ENCODE measurements around the gene TMEFF2.
"Not testable (repeated sequence)": the region's sequence is repeated elsewhere in the genome, so short reads cannot be mapped to it uniquely, and the experiment has no call there.

TMEFF2 gene

GRCh38 chr2:192126912-192127311, 67.8 kb downstream of the TMEFF2 start:
- DNase-seq: no peak

DNA sequence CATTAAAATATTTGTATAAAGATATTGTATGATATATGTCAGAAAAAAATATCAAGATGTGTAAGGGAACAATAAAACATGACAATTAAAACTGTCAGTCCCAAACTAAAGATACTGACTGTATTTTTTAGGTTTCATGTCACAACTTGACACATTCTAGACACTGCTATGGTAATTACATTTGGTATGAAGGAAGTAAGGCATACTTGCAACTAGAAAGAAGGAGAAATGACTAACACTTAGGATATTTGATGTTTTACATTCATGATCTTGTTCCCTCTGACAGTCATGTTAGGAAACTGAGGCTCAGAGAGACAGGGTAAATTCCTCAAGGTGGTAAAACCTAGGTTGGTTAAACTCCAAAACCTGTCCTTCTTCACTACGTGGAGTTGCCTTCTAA, 68.3 kb downstream of the TMEFF2 start:
- DNase-seq: no peak

DNA sequence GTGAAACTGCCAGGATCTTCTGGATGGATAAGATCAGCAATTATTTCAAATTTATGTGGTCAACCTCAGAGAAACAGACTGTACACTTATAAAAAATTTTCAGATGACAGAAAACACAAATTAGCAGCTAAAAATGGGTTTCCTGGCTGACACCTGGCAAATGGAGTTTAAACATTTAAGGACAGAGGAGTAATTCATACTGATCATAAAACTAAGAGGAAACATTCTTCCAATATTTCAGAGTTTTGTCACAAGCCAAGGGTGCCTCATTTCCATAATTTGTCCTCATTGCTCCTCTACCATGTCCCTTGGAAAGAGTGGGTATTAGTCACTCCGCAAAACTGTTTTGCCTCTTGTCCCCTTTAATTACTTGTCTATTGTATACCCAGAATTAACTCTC, 70.2 kb downstream of the TMEFF2 start:
- DNase-seq: no peak

GRCh38 chr2:192123847-192124246, 70.9 kb downstream of the TMEFF2 start:
- DNase-seq: no peak

GRCh38 chr2:192122946-192123345, 71.8 kb downstream of the TMEFF2 start:
- DNase-seq: no peak

- no peak for DNase-seq
Measured at GRCh38 chr2:192122141-192122540, 72.6 kb downstream of the TMEFF2 start.

- DNase-seq: no peak
Measured at GRCh38 chr2:192119536-192119935, 75.2 kb downstream of the TMEFF2 start.

- no peak for DNase-seq
Measured at GRCh38 chr2:192117705-192118104, 77.0 kb downstream of the TMEFF2 start.

DNA sequence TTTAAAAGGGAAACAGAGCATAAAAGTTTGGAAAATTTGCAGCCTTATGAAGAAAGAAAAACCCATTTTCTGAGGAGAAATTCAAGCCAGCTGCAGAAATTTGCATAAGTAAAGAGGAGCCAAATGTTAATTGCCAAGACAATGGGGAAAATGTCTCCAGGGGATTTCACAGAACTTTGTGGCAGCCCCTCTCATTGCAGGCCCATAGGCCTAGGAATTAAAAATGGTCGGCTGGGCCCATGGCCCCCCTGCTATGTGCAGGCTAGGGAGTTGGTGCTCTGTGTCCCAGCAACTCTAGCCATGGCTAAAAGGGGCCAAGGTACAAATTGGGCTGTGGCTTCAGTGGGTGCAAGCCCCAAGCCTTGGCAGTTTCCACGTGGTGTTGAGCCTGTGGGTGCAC, 83.2 kb downstream of the TMEFF2 start:
- not testable (repeated sequence) for DNase-seq

- DNase-seq: no peak
Measured at GRCh38 chr2:192099742-192100141, 95.0 kb downstream of the TMEFF2 start.

GRCh38 chr2:192098814-192099491, 95.8 kb downstream of the TMEFF2 start:
- DNase-seq: no peak

DNA sequence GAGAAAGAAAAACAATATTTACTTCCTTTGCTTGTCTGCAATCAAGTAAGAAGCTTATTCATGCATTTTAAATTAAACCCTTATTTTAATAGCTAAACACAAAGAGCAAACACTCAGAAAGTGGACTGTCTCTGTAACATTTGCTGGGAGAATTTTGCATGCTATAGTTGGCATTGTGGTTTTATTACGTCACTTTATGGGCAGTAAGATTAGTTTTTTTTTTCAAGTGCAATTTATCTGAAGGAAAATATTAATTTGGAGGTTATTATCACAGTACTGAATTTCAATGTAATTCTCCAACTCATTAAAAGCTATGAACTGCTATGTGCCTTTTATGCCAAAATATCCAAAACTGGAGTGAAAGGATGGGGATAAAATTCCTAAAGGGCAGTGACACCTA, 103.3 kb downstream of the TMEFF2 start:
- DNase-seq: no peak

GRCh38 chr2:192090911-192091310, 103.8 kb downstream of the TMEFF2 start:
- no peak for DNase-seq

DNA sequence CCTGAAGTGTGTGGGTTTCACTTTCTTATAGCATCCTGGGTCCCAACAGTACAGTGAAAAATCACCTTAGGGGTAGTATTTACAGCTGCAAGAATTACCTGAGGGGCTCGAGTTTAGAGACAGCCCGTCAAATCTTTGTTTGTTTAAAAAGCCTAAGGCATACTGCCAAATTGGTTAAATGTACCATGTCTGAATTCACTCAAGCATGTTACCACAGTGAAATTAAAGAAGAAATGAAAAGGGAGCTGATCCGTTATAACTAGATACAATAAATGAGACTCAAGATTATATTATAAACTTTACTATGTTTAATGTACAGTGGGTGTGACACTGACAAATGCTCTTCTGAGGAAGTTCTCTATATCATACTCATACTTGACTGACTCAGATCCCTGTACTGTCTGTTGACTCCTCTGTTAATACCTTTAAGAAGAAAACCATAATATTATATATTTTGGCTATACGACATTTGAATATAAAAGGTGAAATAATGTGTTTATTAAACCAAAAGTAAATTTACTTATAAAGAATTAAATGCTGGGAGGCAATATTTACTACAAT, 107.3 kb downstream of the TMEFF2 start:
- DNase-seq: no peak

DNA sequence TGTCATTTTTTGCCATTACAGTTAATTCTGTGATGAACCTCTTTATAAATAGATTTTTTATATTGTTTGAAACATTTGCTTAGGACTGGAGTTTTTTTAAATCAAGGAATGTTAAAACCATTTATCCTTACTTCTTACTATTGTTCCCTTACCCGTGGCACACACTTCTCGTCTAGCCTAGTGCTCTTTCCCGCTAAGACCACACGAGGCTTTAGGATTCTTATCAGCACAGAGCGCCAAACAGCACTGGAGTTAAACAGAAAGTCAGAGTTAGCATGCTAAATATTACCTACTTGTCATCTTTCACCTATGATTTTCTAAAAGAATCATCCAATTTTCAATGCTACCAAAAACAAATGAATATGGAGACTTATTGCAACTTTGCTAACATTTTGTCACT, 112.6 kb downstream of the TMEFF2 start:
- DNase-seq: no peak

- peak; percentile 62 for DNase-seq
Measured at GRCh38 chr2:192080096-192080495, 114.6 kb downstream of the TMEFF2 start.

- DNase-seq: no peak
Measured at GRCh38 chr2:192073878-192074277, 120.9 kb downstream of the TMEFF2 start.

DNA sequence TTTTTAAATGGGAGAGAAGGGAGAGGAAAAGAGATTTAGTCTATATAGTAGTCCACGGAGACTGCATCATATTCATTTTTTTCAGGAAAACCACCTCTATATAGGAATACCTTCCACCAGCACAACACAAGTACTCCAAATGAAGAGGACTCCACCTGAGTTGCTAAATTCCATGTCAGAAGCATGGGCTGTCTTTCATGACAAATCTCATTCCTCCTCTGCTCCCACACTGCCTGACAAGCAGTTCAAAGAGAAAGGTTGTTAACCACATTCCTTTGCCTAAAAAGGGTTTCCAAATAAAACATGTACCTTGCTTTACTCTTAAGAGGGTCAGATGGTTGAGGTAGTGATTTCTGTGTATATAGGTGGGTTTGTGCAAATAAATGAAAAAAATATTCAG, 122.0 kb downstream of the TMEFF2 start:
- DNase-seq: no peak

GRCh38 chr2:192072261-192072660, 122.5 kb downstream of the TMEFF2 start:
- DNase-seq: no peak

- no peak for DNase-seq
Measured at GRCh38 chr2:192070099-192070498, 124.6 kb downstream of the TMEFF2 start.

DNA sequence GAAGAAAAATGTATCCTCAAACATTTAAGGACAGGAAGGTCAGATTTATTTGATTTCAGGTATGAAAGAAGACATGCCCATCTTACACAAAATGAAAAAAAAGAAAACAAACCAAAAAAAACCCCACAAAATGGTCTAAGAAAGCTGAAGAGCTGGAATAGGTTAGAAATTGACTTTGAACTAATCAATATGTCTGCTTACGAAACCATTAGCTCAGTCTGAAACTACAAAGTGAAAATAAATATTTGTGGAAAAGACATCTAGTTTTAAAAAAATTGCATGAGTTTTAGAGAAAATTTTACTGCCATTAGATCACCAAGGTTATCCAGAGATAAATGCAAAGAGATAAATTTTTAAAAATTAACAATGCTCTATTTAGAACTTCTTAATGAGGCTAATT, 125.3 kb downstream of the TMEFF2 start:
- DNase-seq: no peak

DNA sequence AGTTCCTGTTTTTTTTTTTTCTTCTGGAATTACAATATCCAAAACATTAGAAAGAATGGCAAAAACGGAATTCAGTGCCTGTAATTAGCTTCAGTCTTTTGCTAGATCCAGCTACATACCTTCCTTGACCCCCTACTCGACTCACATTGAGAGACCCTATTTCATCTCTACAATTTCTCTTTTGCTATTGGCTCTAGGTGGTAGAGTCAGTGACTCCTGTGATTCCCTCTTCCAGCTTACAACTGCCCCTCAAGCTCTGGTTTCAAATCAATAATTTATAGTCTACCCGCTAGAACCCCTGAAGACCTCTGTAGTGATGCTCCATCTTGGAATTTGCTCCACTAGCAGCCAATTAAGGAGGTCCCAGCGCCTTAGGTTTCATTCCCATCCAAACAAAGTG, 125.8 kb downstream of the TMEFF2 start:
- DNase-seq: no peak

GRCh38 chr2:192067631-192068030, 127.1 kb downstream of the TMEFF2 start:
- DNase-seq: no peak

GRCh38 chr2:192064459-192064858, 130.3 kb downstream of the TMEFF2 start:
- no peak for DNase-seq

DNA sequence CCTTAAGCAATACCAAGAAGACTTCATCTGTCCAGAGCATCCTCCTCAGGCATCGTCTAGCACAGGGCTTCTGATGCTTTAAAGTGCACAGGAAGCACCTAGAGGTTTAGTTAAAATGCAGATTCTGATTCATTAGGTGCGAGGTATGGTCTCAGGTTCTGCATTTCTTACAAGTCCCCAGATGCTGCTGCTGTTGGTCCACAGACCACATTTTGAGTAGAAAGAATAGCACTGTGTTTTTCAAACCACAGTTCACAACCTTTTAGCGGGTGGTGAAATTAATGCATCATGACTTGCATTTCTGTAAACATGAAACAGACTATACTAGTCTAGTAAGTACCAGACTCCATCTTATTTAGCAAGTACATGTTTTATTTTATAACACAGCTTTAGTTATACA, 134.6 kb downstream of the TMEFF2 start:
- no peak for DNase-seq
